Measurements from ENCODE around the gene LRRC75B. TPM values are rescaled to one million over a fixed set of nuclear protein-coding genes. Genes with fewer than 3 reads are reported as not detected.
"Not testable (repeated sequence)": the region's sequence is repeated elsewhere in the genome, so short reads cannot be mapped to it uniquely, and the experiment has no call there.

LRRC75B gene
- total RNA-seq, 1 experiment from 2014 or later, result 18.1 TPM

- not testable (repeated sequence) for H2BK120ac ChIP-seq (ENCODE audit: low read depth, low read length, poor library complexity, severe bottlenecking); H3K27ac Mint-ChIP-seq; H2BK12ac ChIP-seq (ENCODE audit: insufficient read length, low read depth, low read length); H3K14ac ChIP-seq (ENCODE audit: insufficient read depth, low read length); H3K4me3 Mint-ChIP-seq; H3K27me3 Mint-ChIP-seq (ENCODE audit: low read depth); H3T11ph ChIP-seq (ENCODE audit: low read length); H3K79me2 ChIP-seq (ENCODE audit: insufficient read depth, low read length); H4K5ac ChIP-seq (ENCODE audit: insufficient read length, low read depth, low read length); H4K8ac ChIP-seq (replicated peaks; ENCODE audit: insufficient read length, low read depth, low read length); H3K9me3 Mint-ChIP-seq; H3K56ac ChIP-seq (ENCODE audit: insufficient read length, low read depth, low read length); H3K9ac ChIP-seq (ENCODE audit: extremely low read depth, insufficient read length, low read length); H3K23ac ChIP-seq (ENCODE audit: insufficient read length, low read depth, low read length); H3K79me1 ChIP-seq (ENCODE audit: insufficient read depth, low read depth, low read length, poor library complexity, severe bottlenecking); H2BK5ac ChIP-seq (ENCODE audit: insufficient read length, low read length); H2AFZ ChIP-seq (ENCODE audit: low read length); H3K27me3 ChIP-seq (ENCODE audit: insufficient read depth, low read length); H3K4me2 ChIP-seq (ENCODE audit: insufficient read depth, insufficient read length, low read length); H3K9me3 ChIP-seq (ENCODE audit: control insufficient read depth, low read depth, low read length); H3K4ac ChIP-seq (ENCODE audit: low read depth, low read length); H3K4me1 Mint-ChIP-seq; H2AK5ac ChIP-seq (ENCODE audit: insufficient read length, low read length); DNase-seq; H2BK15ac ChIP-seq (ENCODE audit: low read depth, low read length); H4K20me1 ChIP-seq (ENCODE audit: control insufficient read depth, insufficient read depth, insufficient read length); H4K91ac ChIP-seq (ENCODE audit: insufficient read length, low read depth, low read length); H3K4me1 ChIP-seq (ENCODE audit: insufficient read depth, low read length); H3K36me3 Mint-ChIP-seq (ENCODE audit: insufficient read depth in 1 of 3, low read depth in 3 of 3); H3K27ac ChIP-seq (ENCODE audit: insufficient read length, low read depth, low read length); H3K18ac ChIP-seq (ENCODE audit: insufficient read length, low read depth, low read length); H3K23me2 ChIP-seq (ENCODE audit: insufficient read length, low read depth, low read length, poor library complexity, severe bottlenecking); H2BK20ac ChIP-seq (ENCODE audit: low read depth, low read length, poor library complexity, severe bottlenecking)
- WGBS (ENCODE audit: extremely low coverage, insufficient read length, low lambda C conversion rate), result no CpG with 5 or more reads among the region's 2 CpGs
These were observed 29.7 kb upstream of the LRRC75B start for GRCh38 chr22:24622596-24622995.

Measured in H9 (cell line).